Ovary (tissue), 9 donors: ENCODE measurements around the gene AP3S2. TPM values are rescaled to one million over a fixed set of nuclear protein-coding genes. Genes with fewer than 3 reads are reported as not detected.

Source experiments
- DNase-seq, 5 donors: peaks; one replicate each; pipeline ENCODE4 v3.0.0-alpha.2; 2019 to 2020
- H3K27ac ChIP-seq, 2 donors: fragments of 200-600 bp; one replicate each; pipeline versions ENCODE4 v1.5.1 to v1.8.0; 2019 to 2022
- H3K27me3 ChIP-seq: fragments of 200-600 bp; one replicate; pipeline ENCODE4 v1.8.0; 2022
- H3K36me3 ChIP-seq: fragments of 200-600 bp; sonication (generic); one replicate; pipeline ENCODE4 v1.5.1; 2019
- H3K4me1 ChIP-seq: one replicate; pipeline ENCODE4 v1.8.1; 2013; ENCODE audit warnings: mild to moderate bottlenecking, moderate library complexity; ENCODE audit not compliant: insufficient read depth
- H3K4me3 ChIP-seq: fragments of 200-600 bp; sonication (generic); one replicate; pipeline ENCODE4 v1.5.1; 2017
- H3K9me3 ChIP-seq, 2 donors: fragments of 200-600 bp in 1 of 2; sonication (generic) in 1 of 2; one replicate each; pipeline versions ENCODE4 v1.5.1 to v1.8.1; 2013 to 2019; ENCODE audit warnings: mild to moderate bottlenecking in 1 of 2, moderate library complexity in 1 of 2
- CTCF ChIP-seq, 3 donors: fragments of 450-650 bp in 2 of 3; fragments of 200-600 bp in 1 of 3; IDR thresholded peaks; one replicate each; pipeline versions ENCODE4 v1.5.1 to v1.8.0; 2016 to 2022; ENCODE audit warnings: antibody characterized with exemption in 3 of 3, mild to moderate bottlenecking in 1 of 3
- EP300 ChIP-seq: sonication (generic); formaldehyde crosslinking; IDR thresholded peaks from one replicate; pipeline ENCODE4 v1.6.1; 2017; ENCODE audit warnings: antibody characterized with exemption
- POLR2A ChIP-seq: fragments of 450-650 bp; IDR thresholded peaks from one replicate; pipeline ENCODE4 v1.6.1; 2017; ENCODE audit warnings: antibody characterized with exemption, mild to moderate bottlenecking, moderate library complexity
- WGBS, 3 donors: extraction: QIAGEN DNeasy Blood & Tissue Kit in 1 of 3; methylation state at CpG; one replicate each; pipeline versions ENCODE4 v1.1.5 to v1.1.7; 2013 to 2017; 5-methylcytosine and 5-hydroxymethylcytosine counted together
- intact Hi-C, 4 donors: fragments of 100-400 bp; cut with DNase I; formaldehyde crosslinking; loops; one replicate each; pipeline versions ENCODE4 v1.11.0 to v1.15.1; 2022 to 2023
- polyA plus RNA-seq, 2 donors: library from polyadenylated mRNA; stranded (reverse); fragments of 200-250 nt in 1 of 2; fragments of 350-450 nt in 1 of 2; fragmentation: Illumina TruSeq in 1 of 2; extraction: RNeasy Lipid Tissue Mini Kit (QIAGEN cat#74804) in 1 of 2; gene quantifications; one replicate each; pipeline ENCODE4 v1.2.3, GENCODE V29; 2013 to 2014
- total RNA-seq, 7 donors: library from RNA; depleted of rRNA in 2 of 7; stranded (reverse); fragments of >200 nt in 2 of 7; fragmentation: NEBNext Ultra II Directional in 3 of 7; extraction: Animal tissue kit (Norgen Biotek cat#: 25700) in 3 of 7; gene quantifications; one replicate each; pipeline versions ENCODE4 v1.1.0 to v1.2.4, GENCODE V29; 2016 to 2023
- donor health status: DM: no; HTN: no; CAD: no; lungs with moderate emphysema.
- donor health status: DM: no; HTN: no; CAD: no.
- donor health status: Bipolar disorder and iron deficiency.
- donor health status: DM: yes; HTN: yes; CAD: no.
- donor health status: DM: no; HTN: no; CAD: no.
- donor health status: DM: yes; HTN: yes; CAD: no.

The AP3S2 gene
- total and polyA plus RNA-seq, 9 donors: 15.3 to 57.1 (median 30.7) TPM

GRCh38 chr15:89926158-89926557, 32.4 kb upstream of the AP3S2 start:
- Histone ChIP-seq H3K27me3 (no peaks in the 10 kb centered on the region), H3K4me1 (no peaks in the 10 kb centered on the region), H3K27ac (no peak overlapping the region), H3K4me3 (no peak overlapping the region), H3K9me3 (no peaks in the 10 kb centered on the region), H3K36me3 (no peaks in the 10 kb centered on the region)
- intact Hi-C loops: no loop called here
- WGBS, 3 donors: 46 to 50% (median 50%) methylated on average over 2 of the region's 2 CpGs
- TF ChIP-seq POLR2A (no peak), EP300 (no peak), CTCF (IDR thresholded peaks at IDR 0.05) (no peak)
- DNase-seq: no peak

- intact Hi-C loops: no loop called here
- TF ChIP-seq EP300: no peak
- TF ChIP-seq CTCF (IDR thresholded peaks at IDR 0.05): no peak
- TF ChIP-seq POLR2A: no peak
- 77 to 83% (median 77%) methylated on average over 4 of the region's 4 CpGs for WGBS, 3 donors
- Histone ChIP-seq H3K27me3 (no peaks in the 10 kb centered on the region), H3K36me3 (no peaks in the 10 kb centered on the region), H3K4me3 (no peak overlapping the region), H3K9me3 (no peaks in the 10 kb centered on the region), H3K27ac (no peak overlapping the region), H3K4me1 (peaks cover 4% of the 10 kb centered on the region)
- DNase-seq: no peak
Observed at GRCh38 chr15:89917442-89918101, 23.8 kb upstream of the AP3S2 start.

- H3K36me3 ChIP-seq: no peaks in the 10 kb centered on the region
- intact Hi-C loops: no loop called here
- H3K4me1 ChIP-seq: peaks cover 4% of the 10 kb centered on the region
- DNase-seq: no peak
- no peak overlapping the region for H3K4me3 ChIP-seq
- no peak overlapping the region for H3K27ac ChIP-seq
- WGBS, 3 donors: 79 to 86% (median 81%) methylated on average over 3 of the region's 3 CpGs
- H3K27me3 ChIP-seq: no peaks in the 10 kb centered on the region
- TF ChIP-seq EP300 (no peak), POLR2A (no peak), CTCF (IDR thresholded peaks at IDR 0.05) (no peak)
- no peaks in the 10 kb centered on the region for H3K9me3 ChIP-seq
Observed at GRCh38 chr15:89916660-89917059, 22.9 kb upstream of the AP3S2 start.

GRCh38 chr15:89912674-89913396, 19.0 kb upstream of the AP3S2 start, which contains the start of gene ARPIN:
TSS of gene ARPIN (minus strand) at chr15:89912952. CDS start at chr15:89912835, 117 bp downstream.
- H3K27ac ChIP-seq: peak within 1 kb of the TSS; percentile 32 to 64
- H3K4me3 ChIP-seq: peak within 1 kb of the TSS; percentile 97
- no peaks in the 10 kb centered on the region for H3K9me3 ChIP-seq
- intact Hi-C loops: loop anchor here in 1 of 4 donors (5.0 kb wide), 1 partner anchor 89 kb away; the partner anchor contains the start of gene ZNF710
- no peak for TF ChIP-seq EP300
- TF ChIP-seq CTCF (IDR thresholded peaks at IDR 0.05): peak in 1 of 3 donors; percentile 20
- no peaks in the 10 kb centered on the region for H3K36me3 ChIP-seq
- DNase-seq: peak; percentile 46 to 75 (median 53)
- 6 to 13% (median 6%) methylated on average over 28 to 57 of the region's 57 CpGs for WGBS, 3 donors
- peaks cover 4% of the 10 kb centered on the region for H3K4me1 ChIP-seq
- no peaks in the 10 kb centered on the region for H3K27me3 ChIP-seq
